ENCODE data around the gene DVL3.

The DVL3 gene

GRCh38 chr3:184176377-184177330 lies 21.5 kb downstream of the DVL3 start:
- H3K27ac Mint-ChIP-seq = no peak overlapping the region

GRCh38 chr3:184177331-184177731 lies 22.2 kb downstream of the DVL3 start:
- Mint-ChIP-seq H3K36me3 (peaks cover 21% of the 10 kb centered on the region), H3K27me3 (no peaks in the 10 kb centered on the region), H3K4me1 (peaks cover 17% of the 10 kb centered on the region), H3K27ac (no peak overlapping the region), H3K4me3 (no peak overlapping the region), H3K9me3 (no peaks in the 10 kb centered on the region)
- no peak for ATAC-seq (ENCODE audit: low read depth)
- no peak for DNase-seq (ENCODE audit: low spot score in 2 of 2)

More at GRCh38 chr3:184176377-184177330, 21.5 kb downstream of the DVL3 start:
- peak overlapping the region; percentile 56 for H3K4me3 Mint-ChIP-seq
- no peaks in the 10 kb centered on the region for H3K9me3 Mint-ChIP-seq
- H3K4me1 Mint-ChIP-seq = peaks cover 17% of the 10 kb centered on the region
- no peaks in the 10 kb centered on the region for H3K27me3 Mint-ChIP-seq
- DNase-seq (ENCODE audit: low spot score in 2 of 2) (no peak), ATAC-seq (ENCODE audit: low read depth) (no peak)
- peaks cover 20% of the 10 kb centered on the region for H3K36me3 Mint-ChIP-seq

GRCh38 chr3:184177767-184178306 lies 22.7 kb downstream of the DVL3 start:
- H3K27me3 Mint-ChIP-seq = no peaks in the 10 kb centered on the region
- DNase-seq (ENCODE audit: low spot score in 2 of 2) = no peak
- H3K27ac Mint-ChIP-seq = no peak overlapping the region
- ATAC-seq (ENCODE audit: low read depth) = no peak
- no peaks in the 10 kb centered on the region for H3K9me3 Mint-ChIP-seq
- peaks cover 23% of the 10 kb centered on the region for H3K36me3 Mint-ChIP-seq
- no peak overlapping the region for H3K4me3 Mint-ChIP-seq
- peaks cover 17% of the 10 kb centered on the region for H3K4me1 Mint-ChIP-seq

GRCh38 chr3:184178521-184179138 lies 23.5 kb downstream of the DVL3 start:
- H3K27ac Mint-ChIP-seq = no peak overlapping the region
- H3K27me3 Mint-ChIP-seq = no peaks in the 10 kb centered on the region
- peaks cover 14% of the 10 kb centered on the region for H3K4me1 Mint-ChIP-seq
- H3K9me3 Mint-ChIP-seq = no peaks in the 10 kb centered on the region
- H3K36me3 Mint-ChIP-seq = peaks cover 23% of the 10 kb centered on the region
- H3K4me3 Mint-ChIP-seq = no peak overlapping the region
- DNase-seq (ENCODE audit: low spot score in 2 of 2) = no peak
- no peak for ATAC-seq (ENCODE audit: low read depth)

- Mint-ChIP-seq H3K36me3 (peaks cover 29% of the 10 kb centered on the region), H3K4me1 (peaks cover 18% of the 10 kb centered on the region), H3K4me3 (no peak overlapping the region), H3K27me3 (no peaks in the 10 kb centered on the region), H3K27ac (no peak overlapping the region), H3K9me3 (no peaks in the 10 kb centered on the region)
- ATAC-seq (ENCODE audit: low read depth) = no peak
- DNase-seq (ENCODE audit: low spot score in 2 of 2) = no peak
These were observed 25.0 kb downstream of the DVL3 start for GRCh38 chr3:184180165-184180564.

- peaks cover 13% of the 10 kb centered on the region for H3K4me1 Mint-ChIP-seq
- no peak overlapping the region for H3K27ac Mint-ChIP-seq
- peaks cover 29% of the 10 kb centered on the region for H3K36me3 Mint-ChIP-seq
- H3K9me3 Mint-ChIP-seq = no peaks in the 10 kb centered on the region
- no peak overlapping the region for H3K4me3 Mint-ChIP-seq
- ATAC-seq (ENCODE audit: low read depth) (no peak), DNase-seq (ENCODE audit: low spot score in 2 of 2) (no peak)
- H3K27me3 Mint-ChIP-seq = no peaks in the 10 kb centered on the region
These were observed 26.4 kb downstream of the DVL3 start for GRCh38 chr3:184181596-184181995.

- Mint-ChIP-seq H3K4me3 (no peak overlapping the region), H3K9me3 (no peaks in the 10 kb centered on the region), H3K27ac (no peak overlapping the region), H3K27me3 (no peaks in the 10 kb centered on the region), H3K4me1 (peaks cover 25% of the 10 kb centered on the region), H3K36me3 (peaks cover 30% of the 10 kb centered on the region)
- DNase-seq (ENCODE audit: low spot score in 2 of 2) (no peak), ATAC-seq (ENCODE audit: low read depth) (no peak)
These were observed 28.5 kb downstream of the DVL3 start for GRCh38 chr3:184183679-184184078.

- no peaks in the 10 kb centered on the region for H3K9me3 Mint-ChIP-seq
- no peaks in the 10 kb centered on the region for H3K27me3 Mint-ChIP-seq
- no peak for ATAC-seq (ENCODE audit: low read depth)
- peaks cover 29% of the 10 kb centered on the region for H3K36me3 Mint-ChIP-seq
- peak overlapping the region; percentile 96 for H3K4me3 Mint-ChIP-seq
- H3K4me1 Mint-ChIP-seq = peaks cover 27% of the 10 kb centered on the region
- H3K27ac Mint-ChIP-seq = peak overlapping the region; percentile 93
- DNase-seq (ENCODE audit: low spot score in 2 of 2) = no peak
These were observed 29.5 kb downstream of the DVL3 start for GRCh38 chr3:184184546-184185230.

- Mint-ChIP-seq H3K9me3 (no peaks in the 10 kb centered on the region), H3K36me3 (peaks cover 29% of the 10 kb centered on the region), H3K27me3 (no peaks in the 10 kb centered on the region), H3K4me3 (peak overlapping the region; percentile 96), H3K27ac (peak overlapping the region; percentile 93), H3K4me1 (peaks cover 30% of the 10 kb centered on the region)
- DNase-seq (ENCODE audit: low spot score in 2 of 2) = peak; percentile 95 to 99
- peak; percentile 90 for ATAC-seq (ENCODE audit: low read depth)
These were observed 30.4 kb downstream of the DVL3 start for GRCh38 chr3:184185461-184186183.

- Mint-ChIP-seq H3K27me3 (no peaks in the 10 kb centered on the region), H3K4me1 (peaks cover 30% of the 10 kb centered on the region)
- no peak for DNase-seq (ENCODE audit: low spot score in 2 of 2)
These were observed 31.2 kb downstream of the DVL3 start, which contains the start of gene ABCF3 for GRCh38 chr3:184186184-184186901. Gene ABCF3 (plus strand): TSS chr3:184186199. CDS start chr3:184186208, 9 bp downstream.

GRCh38 chr3:184186902-184187207 lies 31.7 kb downstream of the DVL3 start:
- Mint-ChIP-seq H3K27me3 (no peaks in the 10 kb centered on the region), H3K27ac (peak overlapping the region; percentile 93), H3K36me3 (peaks cover 22% of the 10 kb centered on the region), H3K4me3 (peak overlapping the region; percentile 96), H3K9me3 (no peaks in the 10 kb centered on the region), H3K4me1 (peaks cover 30% of the 10 kb centered on the region)
- no peak for ATAC-seq (ENCODE audit: low read depth)
- DNase-seq (ENCODE audit: low spot score in 2 of 2) = no peak

More at GRCh38 chr3:184186184-184186901, 31.2 kb downstream of the DVL3 start, which contains the start of gene ABCF3:
- peak; percentile 25 for ATAC-seq (ENCODE audit: low read depth)
- Mint-ChIP-seq H3K4me3 (peak within 1 kb of the TSS; percentile 96), H3K36me3 (peaks cover 27% of the 10 kb centered on the region), H3K27ac (peak within 1 kb of the TSS; percentile 93), H3K9me3 (no peaks in the 10 kb centered on the region)

GRCh38 chr3:184188080-184188479 lies 32.9 kb downstream of the DVL3 start:
- peaks cover 25% of the 10 kb centered on the region for H3K36me3 Mint-ChIP-seq
- H3K27ac Mint-ChIP-seq = no peak overlapping the region
- H3K27me3 Mint-ChIP-seq = no peaks in the 10 kb centered on the region
- ATAC-seq (ENCODE audit: low read depth) (no peak), DNase-seq (ENCODE audit: low spot score in 2 of 2) (no peak)
- peaks cover 30% of the 10 kb centered on the region for H3K4me1 Mint-ChIP-seq
- H3K9me3 Mint-ChIP-seq = no peaks in the 10 kb centered on the region
- H3K4me3 Mint-ChIP-seq = no peak overlapping the region

- ATAC-seq (ENCODE audit: low read depth) = no peak
- H3K27me3 Mint-ChIP-seq = no peaks in the 10 kb centered on the region
- peaks cover 30% of the 10 kb centered on the region for H3K4me1 Mint-ChIP-seq
- peaks cover 26% of the 10 kb centered on the region for H3K36me3 Mint-ChIP-seq
- H3K27ac Mint-ChIP-seq = no peak overlapping the region
- no peak overlapping the region for H3K4me3 Mint-ChIP-seq
- no peak for DNase-seq (ENCODE audit: low spot score in 2 of 2)
- H3K9me3 Mint-ChIP-seq = no peaks in the 10 kb centered on the region
These were observed 34.2 kb downstream of the DVL3 start for GRCh38 chr3:184189421-184189820.
